Ishikawa (cell line): ENCODE data around the gene CCSAP.

Source experiments
- CREB1 ChIP-seq: IDR thresholded peaks from 2 replicates; pipeline ENCODE4 v1.6.1; 2012; ENCODE audit warnings: low read depth
- EGR1 ChIP-seq: IDR thresholded peaks from 2 replicates; pipeline ENCODE4 v1.6.1; 2012
- EP300 ChIP-seq: IDR thresholded peaks from 2 replicates; pipeline ENCODE4 v1.6.1; 2012; ENCODE audit warnings: borderline replicate concordance
- FOXM1 ChIP-seq: IDR thresholded peaks from 2 replicates; pipeline ENCODE4 v1.6.1; 2012; ENCODE audit warnings: low read depth, borderline replicate concordance
- MAX ChIP-seq: IDR thresholded peaks from 2 replicates; pipeline ENCODE4 v1.6.1; 2012
- NFIC ChIP-seq: IDR thresholded peaks from 2 replicates; pipeline ENCODE4 v1.6.1; 2012
- RAD21 ChIP-seq: IDR thresholded peaks from 2 replicates; pipeline ENCODE4 v1.6.1; 2012; ENCODE audit warnings: low read depth
- REST ChIP-seq: IDR thresholded peaks from 2 replicates; pipeline ENCODE4 v1.6.1; 2012; ENCODE audit warnings: low read depth, mild to moderate bottlenecking
- TAF1 ChIP-seq: IDR thresholded peaks from 2 replicates; pipeline ENCODE4 v1.6.1; 2012; ENCODE audit warnings: low read depth, mild to moderate bottlenecking
- TEAD4 ChIP-seq: IDR thresholded peaks from 2 replicates; pipeline ENCODE4 v1.6.1; 2012
- USF1 ChIP-seq: IDR thresholded peaks from 2 replicates; pipeline ENCODE4 v1.6.1; 2012
- YY1 ChIP-seq: IDR thresholded peaks from 2 replicates; pipeline ENCODE4 v1.6.1; 2012; ENCODE audit warnings: low read depth

GRCh38 chr1:229285440-229285839 is 57.4 kb downstream of the CCSAP start:
- no peak for TF ChIP-seq MAX
- TF ChIP-seq EP300, result no peak
- no peak for TF ChIP-seq YY1
- TF ChIP-seq NFIC, result no peak
- TF ChIP-seq TAF1, result no peak
- no peak for TF ChIP-seq FOXM1
- TF ChIP-seq CREB1, result no peak
- TF ChIP-seq TEAD4, result no peak
- TF ChIP-seq RAD21, result no peak
- TF ChIP-seq EGR1, result no peak
- TF ChIP-seq REST, result no peak
- no peak for TF ChIP-seq USF1
